ENCODE measurements around the gene ZNF438.

The ZNF438 gene

GRCh38 chr10:30861976-30862375 lies 169.7 kb downstream of the ZNF438 start:
- Mint-ChIP-seq H3K4me1 (ENCODE audit: low read depth) (no peaks in the 10 kb centered on the region), H3K27me3 (no peaks in the 10 kb centered on the region), H3K27ac (no peak overlapping the region), H3K9me3 (no peaks in the 10 kb centered on the region), H3K36me3 (ENCODE audit: low read depth) (no peaks in the 10 kb centered on the region), H3K4me3 (no peak overlapping the region)

- H3K27ac Mint-ChIP-seq = no peak overlapping the region
- no peaks in the 10 kb centered on the region for H3K9me3 Mint-ChIP-seq
- no peak overlapping the region for H3K4me3 Mint-ChIP-seq
- H3K4me1 Mint-ChIP-seq (ENCODE audit: low read depth) = no peaks in the 10 kb centered on the region
- H3K27me3 Mint-ChIP-seq = no peaks in the 10 kb centered on the region
- no peaks in the 10 kb centered on the region for H3K36me3 Mint-ChIP-seq (ENCODE audit: low read depth)
These were observed 170.4 kb downstream of the ZNF438 start for GRCh38 chr10:30861221-30861620.

DNA sequence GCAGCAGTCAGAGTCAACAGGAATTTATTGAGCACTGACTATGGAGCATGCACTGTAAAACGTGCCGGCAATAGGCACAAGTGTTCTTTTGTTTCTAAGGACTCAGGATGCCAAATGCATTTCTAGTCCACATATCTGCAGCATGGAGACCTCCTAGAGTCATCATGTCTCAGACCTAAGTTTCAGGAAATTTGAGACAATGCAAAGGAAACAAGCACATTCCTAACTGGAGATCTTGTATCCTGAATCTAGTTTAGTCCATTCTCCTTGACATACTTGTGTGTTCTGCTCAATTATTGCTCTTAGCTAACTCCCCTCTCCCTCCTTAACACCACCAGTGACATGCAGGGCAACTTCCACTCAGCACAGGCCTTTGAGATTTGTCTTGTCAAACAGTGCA lies 173.2 kb downstream of the ZNF438 start:
- Mint-ChIP-seq H3K36me3 (ENCODE audit: low read depth) (no peaks in the 10 kb centered on the region), H3K4me1 (ENCODE audit: low read depth) (no peaks in the 10 kb centered on the region), H3K4me3 (no peak overlapping the region), H3K27ac (no peak overlapping the region), H3K9me3 (no peaks in the 10 kb centered on the region), H3K27me3 (no peaks in the 10 kb centered on the region)

DNA sequence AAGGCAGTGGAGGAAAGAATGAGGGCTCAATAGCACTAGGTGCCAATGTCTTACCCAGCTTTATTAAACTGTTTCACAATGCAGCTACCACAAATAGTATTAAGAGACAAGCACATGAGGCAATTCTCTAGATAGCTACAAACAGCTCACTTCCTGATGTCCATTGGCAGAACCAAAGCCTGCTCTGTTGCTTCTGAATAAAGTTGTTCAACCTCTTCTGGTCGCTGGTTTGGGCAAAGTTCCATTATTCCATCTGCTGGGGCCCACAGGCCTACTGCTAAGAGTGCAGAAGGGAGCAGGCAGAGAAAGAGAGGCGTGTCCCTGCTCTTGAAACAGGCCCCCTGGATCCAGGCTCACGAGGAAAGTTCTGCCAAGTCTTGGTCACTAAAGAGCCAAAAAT lies 173.9 kb downstream of the ZNF438 start:
- no peaks in the 10 kb centered on the region for H3K9me3 Mint-ChIP-seq
- no peak overlapping the region for H3K27ac Mint-ChIP-seq
- no peaks in the 10 kb centered on the region for H3K27me3 Mint-ChIP-seq
- H3K4me1 Mint-ChIP-seq (ENCODE audit: low read depth) = no peaks in the 10 kb centered on the region
- no peak overlapping the region for H3K4me3 Mint-ChIP-seq
- H3K36me3 Mint-ChIP-seq (ENCODE audit: low read depth) = no peaks in the 10 kb centered on the region

DNA sequence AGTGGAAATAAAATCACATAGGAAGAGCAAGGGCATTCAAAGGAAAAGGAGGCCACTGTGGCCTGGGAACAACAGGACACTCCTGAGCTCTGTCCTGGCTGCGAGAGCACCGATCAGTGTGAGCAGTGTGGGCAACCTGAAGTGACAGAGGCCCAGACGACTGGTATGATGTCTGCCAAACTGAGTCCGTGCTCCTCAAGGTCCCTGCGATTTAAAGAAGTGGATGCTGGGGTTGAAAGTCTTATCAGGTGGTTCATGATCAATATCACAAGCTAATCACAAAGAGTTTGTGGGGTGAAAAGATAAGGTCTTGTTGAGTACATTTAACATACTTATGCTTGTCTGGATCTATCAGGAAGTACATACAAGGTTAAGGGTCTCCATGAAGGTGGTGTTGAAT lies 176.5 kb downstream of the ZNF438 start:
- Mint-ChIP-seq H3K4me3 (no peak overlapping the region), H3K36me3 (ENCODE audit: low read depth) (no peaks in the 10 kb centered on the region), H3K9me3 (no peaks in the 10 kb centered on the region), H3K27ac (no peak overlapping the region), H3K4me1 (ENCODE audit: low read depth) (no peaks in the 10 kb centered on the region), H3K27me3 (no peaks in the 10 kb centered on the region)

- H3K4me1 Mint-ChIP-seq (ENCODE audit: low read depth) = no peaks in the 10 kb centered on the region
- H3K27me3 Mint-ChIP-seq = no peaks in the 10 kb centered on the region
- H3K27ac Mint-ChIP-seq = no peak overlapping the region
- H3K36me3 Mint-ChIP-seq (ENCODE audit: low read depth) = no peaks in the 10 kb centered on the region
- H3K9me3 Mint-ChIP-seq = no peaks in the 10 kb centered on the region
- H3K4me3 Mint-ChIP-seq = no peak overlapping the region
These were observed 177.0 kb downstream of the ZNF438 start for GRCh38 chr10:30854656-30855055.

DNA sequence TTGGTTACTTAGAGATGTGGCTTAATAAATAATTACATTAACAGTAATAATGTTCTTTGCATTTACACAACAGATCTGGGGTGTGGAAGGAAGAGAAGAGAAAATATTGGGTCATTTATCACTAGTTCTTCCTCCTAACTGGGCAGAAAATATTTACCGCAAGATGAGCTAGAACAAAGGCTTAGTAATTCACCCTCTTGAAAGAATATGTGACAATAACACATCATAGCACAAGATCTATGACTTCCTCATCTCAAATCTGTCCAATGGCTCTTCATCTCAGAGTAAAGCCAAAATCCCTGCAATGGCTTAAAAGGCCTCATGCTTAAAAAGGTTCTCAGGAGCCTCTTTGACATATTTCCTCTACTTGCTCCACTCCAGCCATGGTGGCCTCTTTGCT lies 178.6 kb downstream of the ZNF438 start:
- Mint-ChIP-seq H3K27ac (no peak overlapping the region), H3K4me1 (ENCODE audit: low read depth) (no peaks in the 10 kb centered on the region), H3K4me3 (no peak overlapping the region), H3K27me3 (no peaks in the 10 kb centered on the region), H3K36me3 (ENCODE audit: low read depth) (peaks cover 4% of the 10 kb centered on the region), H3K9me3 (no peaks in the 10 kb centered on the region)

GRCh38 chr10:30850776-30851175 lies 180.9 kb downstream of the ZNF438 start:
- no peaks in the 10 kb centered on the region for H3K27me3 Mint-ChIP-seq
- H3K4me3 Mint-ChIP-seq = no peak overlapping the region
- H3K36me3 Mint-ChIP-seq (ENCODE audit: low read depth) = peaks cover 4% of the 10 kb centered on the region
- no peaks in the 10 kb centered on the region for H3K4me1 Mint-ChIP-seq (ENCODE audit: low read depth)
- H3K27ac Mint-ChIP-seq = no peak overlapping the region
- H3K9me3 Mint-ChIP-seq = no peaks in the 10 kb centered on the region

- Mint-ChIP-seq H3K27me3 (no peaks in the 10 kb centered on the region), H3K4me1 (ENCODE audit: low read depth) (no peaks in the 10 kb centered on the region), H3K9me3 (no peaks in the 10 kb centered on the region), H3K4me3 (no peak overlapping the region), H3K27ac (no peak overlapping the region), H3K36me3 (ENCODE audit: low read depth) (peaks cover 4% of the 10 kb centered on the region)
These were observed 182.2 kb downstream of the ZNF438 start for GRCh38 chr10:30849231-30850035.

GRCh38 chr10:30848396-30849032 lies 183.2 kb downstream of the ZNF438 start:
- Mint-ChIP-seq H3K27ac (no peak overlapping the region), H3K9me3 (no peaks in the 10 kb centered on the region), H3K27me3 (no peaks in the 10 kb centered on the region), H3K36me3 (ENCODE audit: low read depth) (peaks cover 4% of the 10 kb centered on the region), H3K4me3 (no peak overlapping the region), H3K4me1 (ENCODE audit: low read depth) (no peaks in the 10 kb centered on the region)

GRCh38 chr10:30847642-30848041 lies 184.0 kb downstream of the ZNF438 start:
- Mint-ChIP-seq H3K36me3 (ENCODE audit: low read depth) (peaks cover 4% of the 10 kb centered on the region), H3K4me1 (ENCODE audit: low read depth) (no peaks in the 10 kb centered on the region), H3K4me3 (no peak overlapping the region), H3K27me3 (no peaks in the 10 kb centered on the region), H3K9me3 (no peaks in the 10 kb centered on the region), H3K27ac (no peak overlapping the region)

GRCh38 chr10:30847199-30847598 lies 184.5 kb downstream of the ZNF438 start:
- Mint-ChIP-seq H3K4me1 (ENCODE audit: low read depth) (no peaks in the 10 kb centered on the region), H3K27me3 (no peaks in the 10 kb centered on the region), H3K36me3 (ENCODE audit: low read depth) (peaks cover 4% of the 10 kb centered on the region), H3K4me3 (no peak overlapping the region), H3K9me3 (no peaks in the 10 kb centered on the region), H3K27ac (no peak overlapping the region)

DNA sequence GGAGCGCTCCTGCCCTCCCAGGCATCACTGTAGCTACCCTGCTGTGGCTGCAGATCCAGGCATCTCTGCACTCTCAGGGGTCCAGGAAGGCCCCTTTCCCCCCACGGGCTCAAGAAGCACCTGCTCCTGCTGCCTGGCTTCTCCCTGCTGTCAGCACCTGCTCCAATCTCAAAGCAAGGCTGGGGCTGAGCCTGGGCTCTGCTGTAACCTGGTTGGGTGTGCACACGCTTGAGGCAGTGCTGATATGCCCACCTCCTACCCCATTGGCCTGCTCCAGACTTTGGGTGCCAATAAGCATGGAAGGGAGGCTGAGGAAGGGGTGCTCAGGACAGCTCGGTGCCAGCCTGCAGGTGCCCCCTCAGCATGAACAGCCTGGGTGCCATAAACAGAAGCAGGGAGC lies 185.0 kb downstream of the ZNF438 start:
- Mint-ChIP-seq H3K27ac (no peak overlapping the region), H3K4me3 (no peak overlapping the region), H3K27me3 (no peaks in the 10 kb centered on the region), H3K36me3 (ENCODE audit: low read depth) (peaks cover 4% of the 10 kb centered on the region), H3K9me3 (no peaks in the 10 kb centered on the region), H3K4me1 (ENCODE audit: low read depth) (no peaks in the 10 kb centered on the region)

- Mint-ChIP-seq H3K4me1 (ENCODE audit: low read depth) (no peaks in the 10 kb centered on the region), H3K4me3 (no peak overlapping the region), H3K27me3 (no peaks in the 10 kb centered on the region), H3K27ac (no peak overlapping the region), H3K9me3 (no peaks in the 10 kb centered on the region), H3K36me3 (ENCODE audit: low read depth) (no peaks in the 10 kb centered on the region)
These were observed 188.8 kb downstream of the ZNF438 start for GRCh38 chr10:30842894-30843293.

DNA sequence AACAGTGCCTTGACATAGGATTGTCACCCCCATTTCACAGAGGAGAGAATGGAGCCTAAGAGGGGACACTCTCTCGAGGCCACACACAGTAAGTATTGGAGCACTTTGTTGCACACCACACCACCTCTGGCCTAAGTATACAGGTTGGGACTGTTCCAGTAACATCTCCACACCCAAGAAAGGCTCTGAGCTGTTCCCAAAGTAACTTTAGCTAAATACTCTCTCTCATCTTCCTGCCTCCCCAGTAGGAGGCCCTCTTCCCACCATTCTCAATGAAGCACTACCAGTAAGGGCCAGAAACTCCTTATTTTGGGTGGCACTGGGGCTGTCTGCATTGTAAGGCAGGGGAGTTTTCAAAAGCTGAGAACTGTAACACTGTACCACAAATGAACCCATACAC lies 189.5 kb downstream of the ZNF438 start:
- H3K36me3 Mint-ChIP-seq (ENCODE audit: low read depth) = no peaks in the 10 kb centered on the region
- H3K4me3 Mint-ChIP-seq = no peak overlapping the region
- no peaks in the 10 kb centered on the region for H3K9me3 Mint-ChIP-seq
- no peaks in the 10 kb centered on the region for H3K27me3 Mint-ChIP-seq
- H3K27ac Mint-ChIP-seq = no peak overlapping the region
- H3K4me1 Mint-ChIP-seq (ENCODE audit: low read depth) = no peaks in the 10 kb centered on the region

All from stimulated activated naive CD8-positive, alpha-beta T cell treated with anti-CD3 and anti-CD28 coated beads, Interleukin-15, Interleukin-2, amounts not matched to agents 100 ng/mL and 50 ng/mL, for 24 hours (primary cell).